Activated T-helper 2 cell treated with anti-CD3 and anti-CD28 coated beads, Interferon-gamma antibody, Interleukin-2, Interleukin-4, amounts not matched to agents 10 μg/mL and 5 μg/mL and 100 μg/mL, durations not matched to agents 14 hours and 24 hours and 36 hours (primary cell): ENCODE data around the gene DCUN1D3. TPM values are rescaled to one million over a fixed set of nuclear protein-coding genes. Genes with fewer than 3 reads are reported as not detected.

ENCODE experiments used
- DNase-seq: peaks from one replicate; pipeline ENCODE4 v3.0.0; 2021; ENCODE audit warnings: low spot score
- H3K27ac Mint-ChIP-seq: one replicate; pipeline ENCODE4 v1.8.0; 2021; ENCODE audit warnings: mixed read lengths
- H3K27me3 Mint-ChIP-seq: one replicate; pipeline ENCODE4 v1.8.0; 2021; ENCODE audit warnings: low read depth, mixed read lengths
- H3K36me3 Mint-ChIP-seq: one replicate; pipeline ENCODE4 v1.8.0; 2021; ENCODE audit warnings: low read depth, mixed read lengths
- H3K4me1 Mint-ChIP-seq: one replicate; pipeline ENCODE4 v1.8.0; 2021; ENCODE audit warnings: low read depth, mixed read lengths
- H3K4me3 Mint-ChIP-seq: one replicate; pipeline ENCODE4 v1.8.0; 2021; ENCODE audit warnings: low read depth, mild to moderate bottlenecking, moderate library complexity, mixed read lengths
- H3K9me3 Mint-ChIP-seq: one replicate; pipeline ENCODE4 v1.8.0; 2021; ENCODE audit warnings: mixed read lengths
- intact Hi-C: fragments of 100-400 bp; cut with micrococcal nuclease; formaldehyde crosslinking; loops from one replicate; pipeline ENCODE4 v1.15.1; 2023
- total RNA-seq: library from RNA; stranded (reverse); gene quantifications from 2 replicates; pipeline ENCODE4 v1.2.3, GENCODE V29; 2022

Gene DCUN1D3
- total RNA-seq, 1 donor from 2014 or later, result 17.4 TPM

DNA sequence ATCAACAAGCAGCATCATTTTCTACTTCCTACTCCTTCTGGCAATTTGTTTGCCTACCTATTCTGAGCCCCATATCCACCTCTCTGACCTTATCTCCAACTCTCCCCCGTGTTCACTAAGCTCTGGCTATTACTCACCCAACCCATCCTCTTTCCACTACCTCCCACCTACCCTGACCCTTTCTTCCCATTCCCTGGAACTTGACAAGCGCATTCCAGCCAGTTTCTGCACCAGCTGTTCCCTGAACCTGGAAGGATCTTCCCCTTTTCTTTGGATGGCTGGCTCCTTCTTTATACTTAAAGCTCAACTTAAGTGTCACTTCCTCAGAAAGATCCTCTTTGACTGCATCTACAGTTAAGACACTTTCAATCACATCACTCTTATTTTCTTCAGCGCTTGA lies 2.2 kb downstream of the DCUN1D3 start:
- H3K27ac Mint-ChIP-seq, result peak overlapping the region; percentile 97
- intact Hi-C loops, result no loop called here
- peaks cover 52% of the 10 kb centered on the region for H3K4me1 Mint-ChIP-seq

DNA sequence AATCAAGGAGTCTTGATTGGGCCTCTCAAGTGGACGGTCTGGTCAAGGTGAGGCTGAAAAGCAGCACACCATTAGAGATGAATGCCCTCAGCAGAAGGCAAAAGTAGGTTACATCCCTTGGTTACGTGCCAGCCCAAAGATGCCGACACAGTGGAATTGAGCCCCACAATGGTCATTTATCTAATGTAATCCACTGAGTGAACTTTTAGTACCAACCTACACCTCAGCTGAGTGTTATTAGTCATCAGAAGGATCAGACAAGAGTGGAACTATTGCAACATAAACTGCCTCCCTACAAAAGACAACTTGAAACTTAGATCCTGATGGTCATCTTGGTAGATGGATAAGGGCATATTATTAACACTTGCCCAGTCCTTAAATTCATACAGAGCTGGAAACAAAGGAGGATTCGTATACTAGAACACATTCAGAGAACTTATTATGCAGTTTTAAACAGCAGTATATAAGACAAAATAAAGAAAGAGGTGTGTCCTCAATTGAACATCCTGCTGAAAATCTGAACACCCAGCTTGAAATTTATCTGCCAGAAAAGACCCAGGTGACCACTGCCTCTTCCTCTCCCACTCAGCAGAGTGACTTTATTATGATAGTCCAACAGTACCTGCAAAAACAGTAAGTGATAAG lies 2.8 kb downstream of the DCUN1D3 start:
- intact Hi-C loops, result no loop called here
- H3K27ac Mint-ChIP-seq, result peak overlapping the region; percentile 97
- H3K4me3 Mint-ChIP-seq, result peak overlapping the region; percentile 90
- peaks cover 49% of the 10 kb centered on the region for H3K4me1 Mint-ChIP-seq
- H3K27me3 Mint-ChIP-seq, result no peaks in the 10 kb centered on the region
- no peak for DNase-seq
- H3K9me3 Mint-ChIP-seq, result no peaks in the 10 kb centered on the region
- H3K36me3 Mint-ChIP-seq, result peaks cover 75% of the 10 kb centered on the region

More for the DNA sequence above, 2.2 kb downstream of the DCUN1D3 start:
- peak overlapping the region; percentile 90 for H3K4me3 Mint-ChIP-seq
- no peak for DNase-seq
- H3K9me3 Mint-ChIP-seq, result no peaks in the 10 kb centered on the region
- peaks cover 74% of the 10 kb centered on the region for H3K36me3 Mint-ChIP-seq
- no peaks in the 10 kb centered on the region for H3K27me3 Mint-ChIP-seq

DNA sequence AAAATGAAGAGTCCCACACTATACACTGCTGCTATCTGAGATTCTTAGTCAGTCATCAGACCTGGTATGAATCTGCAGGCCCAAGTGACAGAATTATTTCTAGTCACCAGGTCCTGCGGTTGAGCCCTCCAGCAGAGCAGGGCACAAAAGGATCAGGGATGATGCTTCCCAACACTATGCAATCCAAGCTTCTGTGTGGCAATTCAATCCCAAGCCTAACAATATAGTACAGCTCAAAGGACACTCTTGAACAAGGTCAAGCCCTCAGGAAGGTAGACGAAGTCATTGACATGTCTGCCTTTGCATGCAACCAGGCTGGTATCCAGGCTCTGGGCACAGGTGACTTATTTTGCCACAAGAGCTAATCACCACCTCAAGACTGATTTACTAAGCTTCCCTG lies 5.8 kb downstream of the DCUN1D3 start:
- DNase-seq, result no peak
- peaks cover 74% of the 10 kb centered on the region for H3K36me3 Mint-ChIP-seq
- peaks cover 42% of the 10 kb centered on the region for H3K4me1 Mint-ChIP-seq
- intact Hi-C loops, result no loop called here
- no peaks in the 10 kb centered on the region for H3K27me3 Mint-ChIP-seq
- H3K9me3 Mint-ChIP-seq, result no peaks in the 10 kb centered on the region
- no peak overlapping the region for H3K4me3 Mint-ChIP-seq
- no peak overlapping the region for H3K27ac Mint-ChIP-seq

GRCh38 chr16:20889625-20890275 lies 10.4 kb downstream of the DCUN1D3 start:
- H3K27me3 Mint-ChIP-seq, result no peaks in the 10 kb centered on the region
- peaks cover 70% of the 10 kb centered on the region for H3K36me3 Mint-ChIP-seq
- intact Hi-C loops, result no loop called here

GRCh38 chr16:20887207-20887606 lies 13.0 kb downstream of the DCUN1D3 start:
- Mint-ChIP-seq H3K27me3 (no peaks in the 10 kb centered on the region), H3K36me3 (peaks cover 65% of the 10 kb centered on the region), H3K27ac (no peak overlapping the region), H3K9me3 (no peaks in the 10 kb centered on the region), H3K4me1 (peaks cover 51% of the 10 kb centered on the region), H3K4me3 (no peak overlapping the region)
- no peak for DNase-seq
- intact Hi-C loops, result no loop called here

More at GRCh38 chr16:20889625-20890275, 10.4 kb downstream of the DCUN1D3 start:
- Mint-ChIP-seq H3K27ac (no peak overlapping the region), H3K4me3 (no peak overlapping the region), H3K9me3 (no peaks in the 10 kb centered on the region), H3K4me1 (peaks cover 32% of the 10 kb centered on the region)
- DNase-seq, result no peak

GRCh38 chr16:20886320-20886719 lies 13.8 kb downstream of the DCUN1D3 start:
- DNase-seq, result no peak
- Mint-ChIP-seq H3K36me3 (peaks cover 65% of the 10 kb centered on the region), H3K9me3 (no peaks in the 10 kb centered on the region), H3K27ac (no peak overlapping the region), H3K27me3 (no peaks in the 10 kb centered on the region), H3K4me1 (peaks cover 49% of the 10 kb centered on the region), H3K4me3 (no peak overlapping the region)
- intact Hi-C loops, result no loop called here

DNA sequence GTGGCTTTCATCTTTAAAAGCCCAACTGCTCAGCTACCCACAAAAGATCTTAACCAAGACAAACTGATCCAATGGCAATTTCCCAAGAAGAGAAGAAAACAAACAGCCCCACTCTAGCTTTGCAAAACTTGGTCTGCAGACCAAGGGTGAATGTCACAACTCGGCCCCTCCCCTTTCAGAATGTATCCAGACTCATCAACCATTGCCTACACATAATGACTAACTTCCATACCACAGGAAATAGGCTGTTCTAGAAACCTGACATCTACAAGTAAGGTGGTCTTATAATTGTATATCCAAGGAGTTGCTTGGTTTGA lies 16.0 kb downstream of the DCUN1D3 start:
- Mint-ChIP-seq H3K4me1 (peaks cover 65% of the 10 kb centered on the region), H3K9me3 (no peaks in the 10 kb centered on the region), H3K36me3 (peaks cover 59% of the 10 kb centered on the region), H3K27ac (peak overlapping the region; percentile 48), H3K4me3 (peak overlapping the region; percentile 0), H3K27me3 (no peaks in the 10 kb centered on the region)
- intact Hi-C loops, result loop anchor here (1.0 to 5.0 kb wide), 5 partner anchors 10 to 55 kb away; partner anchors contain the start of genes DCUN1D3 and LYRM1
- no peak for DNase-seq

DNA sequence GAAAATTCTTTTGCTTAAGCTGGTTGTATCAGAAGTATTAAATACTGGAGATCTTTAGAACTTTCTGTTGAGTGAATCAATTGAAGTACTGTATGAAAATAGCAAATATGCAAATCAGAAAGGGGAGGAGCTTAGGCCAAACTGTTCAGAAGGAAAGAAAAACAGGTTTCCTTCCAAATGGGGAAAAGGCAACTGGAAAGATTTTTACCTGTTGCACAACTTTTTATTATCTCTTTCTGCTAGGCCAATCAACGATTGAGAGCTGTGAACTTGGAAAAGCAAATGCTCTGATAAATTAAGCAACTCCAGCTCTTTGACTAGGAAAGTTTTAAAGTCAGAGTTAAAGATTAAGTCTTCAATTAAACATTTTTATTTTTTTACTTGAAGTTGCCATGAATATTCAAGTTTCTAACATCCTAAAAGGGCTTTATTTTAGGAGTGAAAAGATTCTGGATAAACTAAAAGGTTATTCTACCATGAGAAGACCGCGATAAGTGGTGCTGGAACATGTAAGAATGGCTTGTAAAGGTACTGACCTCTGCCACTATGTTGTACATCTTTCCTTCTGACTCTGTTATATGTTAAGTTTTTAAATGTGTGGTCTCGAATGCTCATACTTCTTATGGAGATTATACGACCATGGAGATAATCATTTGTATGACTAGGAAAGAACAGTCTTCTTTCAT lies 16.5 kb downstream of the DCUN1D3 start:
- H3K4me1 Mint-ChIP-seq, result peaks cover 70% of the 10 kb centered on the region
- no peaks in the 10 kb centered on the region for H3K27me3 Mint-ChIP-seq
- peaks cover 59% of the 10 kb centered on the region for H3K36me3 Mint-ChIP-seq
- H3K4me3 Mint-ChIP-seq, result peak overlapping the region; percentile 0
- no peak for DNase-seq
- intact Hi-C loops, result loop anchor here (1.0 to 5.0 kb wide), 5 partner anchors 9 to 55 kb away; partner anchors contain the start of genes DCUN1D3 and LYRM1
- no peaks in the 10 kb centered on the region for H3K9me3 Mint-ChIP-seq
- H3K27ac Mint-ChIP-seq, result peak overlapping the region; percentile 48

DNA sequence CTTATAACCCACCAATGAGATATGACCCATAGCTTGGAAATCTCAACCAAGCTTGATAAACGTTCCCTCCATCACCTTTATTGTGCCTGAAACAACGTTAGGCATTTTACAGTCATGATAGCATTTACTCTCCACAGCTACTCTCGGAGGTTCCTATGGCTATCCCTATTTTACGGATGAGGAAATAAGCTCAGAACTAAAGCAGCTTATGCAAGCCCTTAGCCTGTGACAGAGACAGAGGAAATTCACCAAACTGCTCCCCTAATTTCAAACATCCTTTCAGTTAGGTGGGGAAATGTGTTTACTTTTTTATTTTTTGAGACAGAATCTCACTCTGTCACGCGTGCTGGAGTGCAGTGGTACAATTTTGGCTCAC lies 18.7 kb downstream of the DCUN1D3 start:
- Mint-ChIP-seq H3K4me1 (peaks cover 73% of the 10 kb centered on the region), H3K27ac (no peak overlapping the region)

GRCh38 chr16:20880867-20881502 lies 19.2 kb downstream of the DCUN1D3 start:
- Mint-ChIP-seq H3K4me3 (no peak overlapping the region), H3K9me3 (no peaks in the 10 kb centered on the region), H3K36me3 (peaks cover 56% of the 10 kb centered on the region), H3K27me3 (no peaks in the 10 kb centered on the region), H3K27ac (no peak overlapping the region), H3K4me1 (peaks cover 75% of the 10 kb centered on the region)
- no peak for DNase-seq
- intact Hi-C loops, result loop anchor here (5.0 kb wide), 1 partner anchor 34 kb away; no protein-coding TSS in a partner anchor

More for the DNA sequence above, 18.7 kb downstream of the DCUN1D3 start:
- peaks cover 55% of the 10 kb centered on the region for H3K36me3 Mint-ChIP-seq
- H3K9me3 Mint-ChIP-seq, result no peaks in the 10 kb centered on the region
- intact Hi-C loops, result loop anchor here (5.0 kb wide), 1 partner anchor 34 kb away; no protein-coding TSS in a partner anchor
- H3K27me3 Mint-ChIP-seq, result no peaks in the 10 kb centered on the region
- H3K4me3 Mint-ChIP-seq, result no peak overlapping the region
- no peak for DNase-seq

DNA sequence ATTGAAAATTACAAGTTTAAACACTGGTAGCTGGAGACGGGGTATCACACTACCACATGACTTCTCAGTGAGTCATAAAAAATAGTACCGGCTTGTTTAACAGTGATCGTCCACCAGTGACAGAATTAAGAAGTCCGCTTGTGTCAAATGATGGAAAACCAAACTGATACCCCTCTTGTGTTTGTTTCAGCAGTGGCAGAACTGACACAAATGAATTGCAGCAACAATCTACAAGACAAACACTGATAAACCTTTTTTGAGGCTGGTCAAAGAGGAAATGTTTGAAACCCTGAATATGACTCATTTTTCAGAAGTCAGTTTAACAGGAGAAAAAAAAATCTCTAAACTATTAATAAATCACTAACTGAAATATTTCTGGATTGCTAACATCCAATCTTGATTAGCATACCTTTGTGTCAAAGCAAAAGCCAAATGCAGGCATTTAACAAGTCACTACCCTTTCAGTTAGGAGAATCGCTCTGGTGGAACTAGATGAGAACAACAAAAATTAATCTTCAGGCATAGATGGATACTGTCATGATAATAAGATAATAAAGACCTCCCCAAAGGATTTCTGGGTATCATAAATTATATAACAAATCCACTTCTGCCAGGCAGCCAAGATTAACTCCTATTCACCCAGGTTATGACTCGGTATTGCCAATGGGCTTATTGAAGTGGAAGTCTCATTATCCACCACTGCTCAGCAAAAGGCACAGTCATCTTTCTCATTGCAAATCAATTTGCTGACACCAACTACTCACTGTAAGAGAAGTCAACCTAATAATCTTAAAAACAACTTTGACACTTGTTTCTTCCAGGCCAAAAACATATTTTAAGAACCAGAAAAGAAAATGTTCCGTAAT lies 20.8 kb downstream of the DCUN1D3 start:
- no peaks in the 10 kb centered on the region for H3K27me3 Mint-ChIP-seq
- intact Hi-C loops, result loop anchor here (1.0 to 5.0 kb wide), 2 partner anchors 21 to 32 kb away; partner anchors contain the start of genes DCUN1D3 and LYRM1
- H3K36me3 Mint-ChIP-seq, result peaks cover 51% of the 10 kb centered on the region
- H3K27ac Mint-ChIP-seq, result peak overlapping the region; percentile 76
- H3K4me1 Mint-ChIP-seq, result peaks cover 77% of the 10 kb centered on the region
- no peak for DNase-seq
- no peaks in the 10 kb centered on the region for H3K9me3 Mint-ChIP-seq
- H3K4me3 Mint-ChIP-seq, result no peak overlapping the region

DNA sequence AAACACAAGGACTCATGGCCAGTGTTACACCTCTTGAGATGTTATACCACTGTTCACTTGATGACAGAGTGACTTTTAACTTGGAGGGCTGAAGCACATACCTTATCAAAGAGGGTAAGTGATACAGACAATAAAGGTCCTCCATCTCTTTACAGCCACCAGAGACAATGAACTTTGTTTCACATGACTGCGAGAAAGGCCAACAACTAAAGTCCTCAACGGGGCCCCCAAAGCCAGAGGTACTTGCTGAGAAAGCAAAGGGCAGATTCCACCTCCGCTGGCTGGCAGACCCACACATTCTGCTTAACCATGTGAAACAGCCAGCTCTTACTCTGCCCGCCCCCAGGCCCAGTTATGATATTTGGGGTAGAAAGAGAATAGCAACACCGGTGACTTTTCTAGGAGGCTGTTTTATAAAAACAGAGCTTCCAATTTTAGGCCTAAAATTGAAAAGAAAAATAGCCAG lies 21.4 kb downstream of the DCUN1D3 start:
- peaks cover 44% of the 10 kb centered on the region for H3K36me3 Mint-ChIP-seq
- peak overlapping the region; percentile 0 for H3K4me3 Mint-ChIP-seq
- H3K27me3 Mint-ChIP-seq, result no peaks in the 10 kb centered on the region
- peaks cover 77% of the 10 kb centered on the region for H3K4me1 Mint-ChIP-seq
- H3K9me3 Mint-ChIP-seq, result no peaks in the 10 kb centered on the region
- intact Hi-C loops, result loop anchor here (1.0 kb wide), 1 partner anchor 22 kb away; the partner anchor contains the start of genes DCUN1D3 and LYRM1
- DNase-seq, result no peak
- H3K27ac Mint-ChIP-seq, result peak overlapping the region; percentile 76
